Measurements from ENCODE around the gene ZNF30. TPM values are rescaled to one million over a fixed set of nuclear protein-coding genes. Genes with fewer than 3 reads are reported as not detected.

The ZNF30 gene
- total RNA-seq, 1 experiment from 2014 or later = 5.2 TPM

GRCh38 chr19:34984287-34984686 lies 57.6 kb downstream of the ZNF30 start:
- Histone ChIP-seq H3K27me3 (replicated peaks; ENCODE audit: insufficient read depth, low read depth, low read length, poor library complexity) (no peaks in the 10 kb centered on the region), H3K4me3 (ENCODE audit: low read depth, low read length, poor library complexity, severe bottlenecking) (no peak overlapping the region), H3K27ac (ENCODE audit: low read depth, low read length, poor library complexity, severe bottlenecking) (no peak overlapping the region), H3K36me3 (ENCODE audit: insufficient read depth, low read length, poor library complexity, severe bottlenecking) (no peaks in the 10 kb centered on the region), H3K9me3 (ENCODE audit: low read depth, low read length, poor library complexity, severe bottlenecking) (peaks cover 8% of the 10 kb centered on the region), H3K4me1 (ENCODE audit: insufficient read depth, low read length, poor library complexity, severe bottlenecking) (peaks cover 10% of the 10 kb centered on the region)
- intact Hi-C loops (cut with micrococcal nuclease; ENCODE audit: unreplicated experiment) = no loop called here
- TF ChIP-seq CTCF (conservative IDR thresholded peaks at IDR 0.05; ENCODE audit: low read depth, low read length) = no peak
- TF ChIP-seq EZH2 (IDR thresholded peaks at IDR 0.05; ENCODE audit: borderline replicate concordance, low read depth, low read length, poor library complexity, severe bottlenecking) = no peak
- ChIA-PET CTCF (interaction anchor here (0.6 kb wide), 1 partner anchor 46 kb away, joined by 3 read pairs; no protein-coding TSS in a partner anchor), POLR2A (ENCODE audit: low non-redundant PET) (no interaction called here)
- no TSS peak for BruUV-seq (replicated peaks)
- no peak for DNase-seq (ENCODE audit: low spot score)

GRCh38 chr19:34985249-34986022 lies 58.7 kb downstream of the ZNF30 start:
- H3K9me3 ChIP-seq (ENCODE audit: low read depth, low read length, poor library complexity, severe bottlenecking) = peaks cover 8% of the 10 kb centered on the region
- H3K4me1 ChIP-seq (ENCODE audit: insufficient read depth, low read length, poor library complexity, severe bottlenecking) = peaks cover 10% of the 10 kb centered on the region
- H3K27ac ChIP-seq (ENCODE audit: low read depth, low read length, poor library complexity, severe bottlenecking) = no peak overlapping the region
- DNase-seq (ENCODE audit: low spot score) = peak; percentile 75
- BruUV-seq (replicated peaks) = no TSS peak
- ChIA-PET POLR2A (ENCODE audit: low non-redundant PET) (no interaction called here), CTCF (interaction anchor here (0.7 kb wide), 1 partner anchor 53 kb away, joined by 4 read pairs; no protein-coding TSS in a partner anchor)
- intact Hi-C loops (cut with micrococcal nuclease; ENCODE audit: unreplicated experiment) = no loop called here
- H3K36me3 ChIP-seq (ENCODE audit: insufficient read depth, low read length, poor library complexity, severe bottlenecking) = no peaks in the 10 kb centered on the region
- no peak overlapping the region for H3K4me3 ChIP-seq (ENCODE audit: low read depth, low read length, poor library complexity, severe bottlenecking)
- TF ChIP-seq EZH2 (IDR thresholded peaks at IDR 0.05; ENCODE audit: borderline replicate concordance, low read depth, low read length, poor library complexity, severe bottlenecking) (no peak), CTCF (conservative IDR thresholded peaks at IDR 0.05; ENCODE audit: low read depth, low read length) (0 out of 2 replicates have a peak, but pooled peaks have one; percentile 7)
- H3K27me3 ChIP-seq (replicated peaks; ENCODE audit: insufficient read depth, low read depth, low read length, poor library complexity) = no peaks in the 10 kb centered on the region

- DNase-seq (ENCODE audit: low spot score) = no peak
- peaks cover 8% of the 10 kb centered on the region for H3K9me3 ChIP-seq (ENCODE audit: low read depth, low read length, poor library complexity, severe bottlenecking)
- POLR2A ChIA-PET (ENCODE audit: low non-redundant PET) = no interaction called here
- H3K27ac ChIP-seq (ENCODE audit: low read depth, low read length, poor library complexity, severe bottlenecking) = no peak overlapping the region
- no peaks in the 10 kb centered on the region for H3K36me3 ChIP-seq (ENCODE audit: insufficient read depth, low read length, poor library complexity, severe bottlenecking)
- TF ChIP-seq EZH2 (IDR thresholded peaks at IDR 0.05; ENCODE audit: borderline replicate concordance, low read depth, low read length, poor library complexity, severe bottlenecking) = no peak
- intact Hi-C loops (cut with micrococcal nuclease; ENCODE audit: unreplicated experiment) = no loop called here
- H3K4me3 ChIP-seq (ENCODE audit: low read depth, low read length, poor library complexity, severe bottlenecking) = no peak overlapping the region
- CTCF ChIA-PET = no interaction called here
- H3K4me1 ChIP-seq (ENCODE audit: insufficient read depth, low read length, poor library complexity, severe bottlenecking) = peaks cover 10% of the 10 kb centered on the region
- no TSS peak for BruUV-seq (replicated peaks)
- no peaks in the 10 kb centered on the region for H3K27me3 ChIP-seq (replicated peaks; ENCODE audit: insufficient read depth, low read depth, low read length, poor library complexity)
Measured at GRCh38 chr19:34988119-34988518, 61.4 kb downstream of the ZNF30 start.
